Measurements from ENCODE around the gene CDIPT. TPM values are rescaled to one million over a fixed set of nuclear protein-coding genes. Genes with fewer than 3 reads are reported as not detected.

The CDIPT gene
- total RNA-seq, 4 donors from 2014 or later, result 35.5 to 71.8 (median 55.7) TPM

Other genes with a start within 250 kb of the CDIPT start
- gene SPN, start 200.0 kb downstream of the CDIPT start, total RNA-seq, result under 1 TPM in 3 of 4 donors, not detected in 1; 0.12 to 0.88 (median 0.84) TPM
- 1 to 10 TPM in 2 of 4 donors, under 1 TPM in 2; 0.78 to 2.5 (median 1.5) TPM for gene QPRT, start 184.0 kb downstream of the CDIPT start, total RNA-seq
- under 1 TPM in 2 of 4 donors, not detected in 2; 0.26 to 0.31 TPM for gene C16orf54, start 117.2 kb downstream of the CDIPT start, total RNA-seq
- 1 to 10 TPM in 1 of 4 donors, not detected in 3; 1.7 TPM for gene ZG16, start 85.0 kb downstream of the CDIPT start, total RNA-seq
- gene KIF22, start 72.5 kb downstream of the CDIPT start, total RNA-seq, result 10 to 100 TPM in 3 of 4 donors, 1 to 10 TPM in 1; 9.0 to 13.9 (median 12.8) TPM
- gene MAZ, start 56.7 kb downstream of the CDIPT start, total RNA-seq, result 100 to 1,000 TPM in 2 of 4 donors, 10 to 100 TPM in 2; 68.7 to 145 (median 96.4) TPM
- 1 to 10 TPM in 1 of 4 donors, not detected in 3; 3.5 TPM for gene PRRT2, start 51.0 kb downstream of the CDIPT start, total RNA-seq
- gene PAGR1, start 47.1 kb downstream of the CDIPT start, total RNA-seq, result 10 to 100 TPM; 15.5 to 29.2 (median 21.7) TPM
- gene MVP, start 42.8 kb downstream of the CDIPT start, total RNA-seq, result 10 to 100 TPM; 40.3 to 77.5 (median 47.6) TPM
- gene SEZ6L2, start 36.3 kb upstream of the CDIPT start, total RNA-seq, result 1 to 10 TPM in 1 of 4 donors, under 1 TPM in 3; 0.20 to 1.7 (median 0.56) TPM
- not detected for gene ASPHD1, start 37.3 kb upstream of the CDIPT start, total RNA-seq
- 1 to 10 TPM; 3.7 to 8.6 (median 6.3) TPM for gene KCTD13, start 63.0 kb upstream of the CDIPT start, total RNA-seq
- 100 to 1,000 TPM in 1 of 4 donors, 10 to 100 TPM in 3; 48.1 to 120 (median 60.2) TPM for gene TMEM219, start 98.9 kb upstream of the CDIPT start, total RNA-seq
- gene TAOK2, start 110.6 kb upstream of the CDIPT start, total RNA-seq, result 10 to 100 TPM; 15.9 to 31.0 (median 22.1) TPM
- gene HIRIP3, start 132.4 kb upstream of the CDIPT start, total RNA-seq, result 10 to 100 TPM; 13.5 to 25.6 (median 17.2) TPM
- gene INO80E, start 133.0 kb upstream of the CDIPT start, total RNA-seq, result 10 to 100 TPM; 45.4 to 74.8 (median 55.5) TPM
- not detected for gene DOC2A, start 147.8 kb upstream of the CDIPT start, total RNA-seq
- gene C16orf92, start 160.0 kb upstream of the CDIPT start, total RNA-seq, result not detected
- under 1 TPM in 1 of 4 donors, not detected in 3; 0.27 TPM for gene TLCD3B, start 168.0 kb upstream of the CDIPT start, total RNA-seq
- gene ALDOA, start 202.5 kb upstream of the CDIPT start, total RNA-seq, result over 10,000 TPM in 1 of 4 donors, 1,000 to 10,000 TPM in 3; 6,096 to 10,805 (median 7,093) TPM
- gene PPP4C, start 212.8 kb upstream of the CDIPT start, total RNA-seq, result 10 to 100 TPM; 23.8 to 64.3 (median 44.7) TPM
- under 1 TPM; 0.29 to 0.92 (median 0.67) TPM for gene TBX6, start 228.7 kb upstream of the CDIPT start, total RNA-seq
- gene YPEL3, start 233.0 kb upstream of the CDIPT start, total RNA-seq, result 100 to 1,000 TPM in 3 of 4 donors, 10 to 100 TPM in 1; 97.2 to 197 (median 154) TPM

Data from gastrocnemius medialis (tissue), 4 donors.